Measurements from ENCODE around the gene ASTN2. TPM values are rescaled to one million over a fixed set of nuclear protein-coding genes. Genes with fewer than 3 reads are reported as not detected.

ASTN2 gene
- total and polyA plus RNA-seq, 4 donors = 0.57 to 2.9 (median 1.4) TPM

DNA sequence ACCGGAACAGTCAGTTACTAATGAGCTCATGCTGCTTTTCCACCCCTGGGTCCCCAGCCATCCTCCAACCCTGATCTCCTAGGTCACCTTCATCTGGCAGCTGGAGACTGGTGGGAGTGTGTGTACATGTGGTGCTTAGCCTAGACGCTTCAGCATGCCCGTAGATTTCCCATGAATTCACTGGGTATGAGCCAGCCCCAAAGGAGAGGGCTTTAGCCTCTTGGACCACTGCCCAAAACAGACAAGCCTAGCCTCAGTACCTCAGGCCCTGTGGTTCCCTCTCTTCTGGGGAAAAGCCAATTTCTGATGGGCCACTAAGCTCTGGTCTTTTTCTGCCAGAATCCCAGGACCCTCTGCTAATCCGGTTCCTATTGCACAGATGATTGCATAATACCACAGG lies 48.0 kb upstream of the ASTN2 start:
- Histone ChIP-seq H3K27me3 (ENCODE audit: control insufficient read depth in 4 of 4, insufficient read depth in 4 of 4, low read length in 3 of 4) (no peaks in the 10 kb centered on the region), H3K9ac (ENCODE audit: low read depth in 1 of 2, low read length in 2 of 2) (no peak overlapping the region), H3K9me3 (ENCODE audit: control insufficient read depth in 4 of 4, low read length in 3 of 4) (peaks cover 0 to 1% (median 0%) of the 10 kb centered on the region in 4 donors), H3K4me3 (ENCODE audit: low read depth in 1 of 3, low read length in 3 of 3) (no peak overlapping the region), H3K27ac (ENCODE audit: low read depth in 1 of 2, low read length in 2 of 2) (no peak overlapping the region), H3K36me3 (ENCODE audit: control insufficient read depth in 4 of 4, insufficient read depth in 3 of 4, low read depth in 1 of 4, low read length in 3 of 4) (no peaks in the 10 kb centered on the region), H3K4me1 (ENCODE audit: control insufficient read depth in 4 of 4, insufficient read depth in 4 of 4, low read length in 3 of 4) (no peaks in the 10 kb centered on the region)
- 69% methylated on average over 4 of the region's 4 CpGs for WGBS
- TF ChIP-seq JUND (IDR thresholded peaks at IDR 0.05) (no peak), FOXA2 (IDR thresholded peaks at IDR 0.05) (no peak), SP1 (IDR thresholded peaks at IDR 0.05) (no peak), YY1 (IDR thresholded peaks at IDR 0.05) (no peak), RAD21 (IDR thresholded peaks at IDR 0.05) (no peak), EGR1 (IDR thresholded peaks at IDR 0.05; ENCODE audit: low read depth in 2 of 2) (no peak), HNF4G (IDR thresholded peaks at IDR 0.05) (no peak), RXRA (IDR thresholded peaks at IDR 0.05) (no peak), GABPA (IDR thresholded peaks at IDR 0.05 in 1 of 2, conservative IDR thresholded peaks at IDR 0.05 in 1 of 2) (no peak), HNF4A (conservative IDR thresholded peaks at IDR 0.05) (no peak), TAF1 (conservative IDR thresholded peaks at IDR 0.05) (no peak), ZBTB33 (IDR thresholded peaks at IDR 0.05) (no peak)
- TF ChIP-seq, protein P1, sequence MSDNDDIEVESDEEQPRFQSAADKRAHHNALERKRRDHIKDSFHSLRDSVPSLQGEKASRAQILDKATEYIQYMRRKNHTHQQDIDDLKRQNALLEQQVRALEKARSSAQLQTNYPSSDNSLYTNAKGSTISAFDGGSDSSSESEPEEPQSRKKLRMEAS (IDR thresholded peaks at IDR 0.05) = no peak
- TF ChIP-seq, protein P2, sequence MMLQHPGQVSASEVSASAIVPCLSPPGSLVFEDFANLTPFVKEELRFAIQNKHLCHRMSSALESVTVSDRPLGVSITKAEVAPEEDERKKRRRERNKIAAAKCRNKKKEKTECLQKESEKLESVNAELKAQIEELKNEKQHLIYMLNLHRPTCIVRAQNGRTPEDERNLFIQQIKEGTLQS (IDR thresholded peaks at IDR 0.05) = no peak
- TF ChIP-seq, protein P3, sequence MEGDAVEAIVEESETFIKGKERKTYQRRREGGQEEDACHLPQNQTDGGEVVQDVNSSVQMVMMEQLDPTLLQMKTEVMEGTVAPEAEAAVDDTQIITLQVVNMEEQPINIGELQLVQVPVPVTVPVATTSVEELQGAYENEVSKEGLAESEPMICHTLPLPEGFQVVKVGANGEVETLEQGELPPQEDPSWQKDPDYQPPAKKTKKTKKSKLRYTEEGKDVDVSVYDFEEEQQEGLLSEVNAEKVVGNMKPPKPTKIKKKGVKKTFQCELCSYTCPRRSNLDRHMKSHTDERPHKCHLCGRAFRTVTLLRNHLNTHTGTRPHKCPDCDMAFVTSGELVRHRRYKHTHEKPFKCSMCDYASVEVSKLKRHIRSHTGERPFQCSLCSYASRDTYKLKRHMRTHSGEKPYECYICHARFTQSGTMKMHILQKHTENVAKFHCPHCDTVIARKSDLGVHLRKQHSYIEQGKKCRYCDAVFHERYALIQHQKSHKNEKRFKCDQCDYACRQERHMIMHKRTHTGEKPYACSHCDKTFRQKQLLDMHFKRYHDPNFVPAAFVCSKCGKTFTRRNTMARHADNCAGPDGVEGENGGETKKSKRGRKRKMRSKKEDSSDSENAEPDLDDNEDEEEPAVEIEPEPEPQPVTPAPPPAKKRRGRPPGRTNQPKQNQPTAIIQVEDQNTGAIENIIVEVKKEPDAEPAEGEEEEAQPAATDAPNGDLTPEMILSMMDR (IDR thresholded peaks at IDR 0.05; ENCODE audit: low read depth, low read length, missing input control) = no peak
- no peak for DNase-seq (ENCODE audit: low spot score)

GRCh38 chr9:117461386-117461785 lies 46.5 kb upstream of the ASTN2 start:
- no peak overlapping the region for H3K9ac ChIP-seq (ENCODE audit: low read depth in 1 of 2, low read length in 2 of 2)
- no peak overlapping the region for H3K27ac ChIP-seq (ENCODE audit: low read depth in 1 of 2, low read length in 2 of 2)
- no peaks in the 10 kb centered on the region for H3K27me3 ChIP-seq (ENCODE audit: control insufficient read depth in 4 of 4, insufficient read depth in 4 of 4, low read length in 3 of 4)
- no peak overlapping the region for H3K4me3 ChIP-seq (ENCODE audit: low read depth in 1 of 3, low read length in 3 of 3)
- DNase-seq (ENCODE audit: low spot score) = no peak
- no peaks in the 10 kb centered on the region for H3K4me1 ChIP-seq (ENCODE audit: control insufficient read depth in 4 of 4, insufficient read depth in 4 of 4, low read length in 3 of 4)
- 84% methylated on average over 3 of the region's 3 CpGs for WGBS
- H3K36me3 ChIP-seq (ENCODE audit: control insufficient read depth in 4 of 4, insufficient read depth in 3 of 4, low read depth in 1 of 4, low read length in 3 of 4) = no peaks in the 10 kb centered on the region
- peaks cover 0 to 1% (median 0%) of the 10 kb centered on the region in 4 donors for H3K9me3 ChIP-seq (ENCODE audit: control insufficient read depth in 4 of 4, low read length in 3 of 4)
- TF ChIP-seq GABPA (IDR thresholded peaks at IDR 0.05 in 1 of 2, conservative IDR thresholded peaks at IDR 0.05 in 1 of 2) = no peak
- no peak for TF ChIP-seq ZBTB33 (IDR thresholded peaks at IDR 0.05)
- TF ChIP-seq TAF1 (conservative IDR thresholded peaks at IDR 0.05) = no peak
- TF ChIP-seq REST (IDR thresholded peaks at IDR 0.05) = no peak
- TF ChIP-seq, protein P3 (IDR thresholded peaks at IDR 0.05; ENCODE audit: low read depth, low read length, missing input control) = no peak
- no peak for TF ChIP-seq JUND (IDR thresholded peaks at IDR 0.05)
- TF ChIP-seq RXRA (IDR thresholded peaks at IDR 0.05) = no peak
- no peak for TF ChIP-seq RAD21 (IDR thresholded peaks at IDR 0.05)
- TF ChIP-seq, protein P1 (IDR thresholded peaks at IDR 0.05) = no peak
- no peak for TF ChIP-seq NR2F2 (IDR thresholded peaks at IDR 0.05)
- TF ChIP-seq EGR1 (IDR thresholded peaks at IDR 0.05; ENCODE audit: low read depth in 2 of 2) = no peak
- TF ChIP-seq SP1 (IDR thresholded peaks at IDR 0.05) = no peak

Data from liver (tissue), 9 donors.